Stimulated activated CD8-positive, alpha-beta memory T cell treated with anti-CD3 and anti-CD28 coated beads, Interleukin-4, amount 100 ng/mL, for 48 hours (primary cell): ENCODE results near the gene CIB4.
"Not testable (repeated sequence)": the region's sequence is repeated elsewhere in the genome, so short reads cannot be mapped to it uniquely, and the experiment has no call there.

Source experiments
- DNase-seq: peaks from one replicate; pipeline ENCODE4 v3.0.0-alpha.2; 2020

The CIB4 gene

GRCh38 chr2:26665296-26665695 lies 24.1 kb upstream of the CIB4 start:
- DNase-seq = not testable (repeated sequence)

DNA sequence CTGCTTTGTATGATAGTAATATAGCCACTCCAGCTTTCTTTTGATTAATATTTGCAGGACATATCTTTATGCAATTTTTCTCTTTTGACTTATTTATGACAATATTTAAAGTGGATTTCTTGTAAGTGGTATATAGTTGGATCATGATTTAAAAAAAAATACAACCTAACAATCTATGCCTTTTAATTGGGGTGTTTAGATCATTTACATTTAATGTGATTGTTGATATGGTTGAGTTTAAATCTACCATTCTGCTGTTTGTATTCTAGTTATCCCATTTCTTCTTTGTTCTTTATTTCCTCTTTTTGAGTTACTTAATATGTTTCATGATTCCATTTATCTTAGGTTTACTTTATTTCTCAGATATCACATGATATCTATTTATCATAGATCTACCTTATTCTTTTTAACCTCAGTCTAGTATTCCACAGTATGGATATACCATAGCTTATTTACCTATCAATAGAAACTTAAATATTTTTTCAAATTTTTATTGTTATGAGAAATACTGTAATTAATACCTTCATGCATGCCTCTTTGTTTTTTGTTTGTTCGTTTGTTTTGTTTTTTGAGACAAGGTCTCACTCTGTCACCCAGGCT lies 19.3 kb upstream of the CIB4 start:
- no peak for DNase-seq

- no peak for DNase-seq
Observed at GRCh38 chr2:26658691-26659346, 17.7 kb upstream of the CIB4 start.

GRCh38 chr2:26657265-26657664 lies 16.1 kb upstream of the CIB4 start:
- DNase-seq = no peak

DNA sequence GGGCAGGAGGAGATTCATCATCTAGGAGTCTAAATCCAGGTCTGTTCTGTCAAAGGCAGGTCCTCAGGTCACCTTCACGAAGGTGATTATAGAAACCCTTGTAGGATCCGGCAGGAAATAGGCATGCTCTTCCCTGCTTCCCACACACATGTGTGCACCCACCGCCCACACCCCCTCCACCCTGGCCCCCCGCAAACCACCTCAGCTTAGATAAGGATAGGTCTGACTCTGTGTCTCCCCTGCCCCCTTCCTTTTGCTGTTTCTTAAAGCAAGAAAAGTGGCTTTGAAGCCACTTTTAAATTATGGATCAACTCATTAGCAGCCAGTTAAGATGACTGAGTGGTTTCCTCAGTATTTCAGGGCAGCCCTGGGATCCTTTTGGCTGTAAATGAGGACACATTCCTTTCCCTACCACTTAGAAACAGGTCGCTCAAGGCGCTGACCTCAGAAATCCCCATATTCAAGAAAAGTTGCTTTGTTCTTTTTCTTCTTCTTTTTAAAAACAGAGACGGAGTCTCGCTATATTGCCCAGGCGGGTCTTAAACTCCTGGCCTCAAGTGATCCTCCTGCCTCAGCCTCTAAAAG lies 14.5 kb upstream of the CIB4 start:
- DNase-seq = no peak

- not testable (repeated sequence) for DNase-seq
Observed at GRCh38 chr2:26655120-26655519, 14.0 kb upstream of the CIB4 start.

DNA sequence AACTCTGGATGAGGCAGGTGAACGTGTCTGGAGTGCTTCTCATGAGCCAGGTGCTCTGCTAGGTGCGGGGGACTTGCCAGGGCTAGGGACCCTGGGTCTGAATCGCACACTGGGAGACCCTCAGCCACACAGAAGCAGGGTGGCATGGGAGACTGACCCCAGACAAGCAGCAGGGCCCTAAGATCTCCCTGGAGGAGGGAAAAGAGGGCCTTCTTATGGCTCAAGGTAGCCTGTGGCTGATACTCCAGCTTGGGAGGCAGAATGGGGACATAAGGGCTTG lies 12.8 kb upstream of the CIB4 start:
- DNase-seq = no peak

DNA sequence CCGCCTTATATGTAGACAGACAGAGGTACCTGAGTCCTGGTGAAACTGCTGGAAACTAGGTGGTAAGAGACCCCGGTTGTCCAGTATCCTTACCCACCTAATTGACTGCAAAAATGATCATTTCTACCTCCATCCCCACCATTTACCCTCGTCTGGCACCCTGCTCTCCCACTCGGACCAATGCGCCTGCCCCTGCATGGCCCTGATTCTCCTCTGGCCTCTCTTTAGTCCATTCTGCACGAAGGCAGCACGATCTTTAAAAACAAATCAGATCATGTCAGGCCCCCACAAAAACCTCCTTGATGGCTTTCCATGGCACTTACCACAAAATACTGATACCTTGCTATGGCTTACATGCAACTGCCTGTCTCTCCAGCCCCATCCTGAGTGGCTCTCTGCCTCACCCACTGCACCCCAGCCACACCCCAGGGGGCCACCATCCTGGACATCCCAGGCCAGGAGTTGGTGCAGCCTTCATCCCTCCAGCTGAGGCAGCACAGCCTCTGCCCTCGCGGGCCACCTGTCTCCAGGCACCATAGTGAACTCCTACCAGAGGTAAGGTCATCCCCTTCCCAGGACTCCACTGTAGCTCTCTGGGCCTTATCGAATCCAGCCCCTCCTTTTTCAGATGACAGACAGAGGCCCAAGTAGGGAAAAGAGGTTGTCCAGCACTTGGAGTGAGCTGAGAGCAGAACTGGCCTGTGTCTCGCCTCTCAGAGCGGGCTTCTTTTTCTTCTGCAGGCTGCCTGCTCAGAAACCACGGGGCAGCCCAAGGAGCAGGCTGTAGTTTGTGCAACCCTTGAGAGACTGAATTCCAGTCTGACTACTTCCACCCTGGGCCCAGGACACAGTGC lies 12.3 kb upstream of the CIB4 start:
- no peak for DNase-seq

DNA sequence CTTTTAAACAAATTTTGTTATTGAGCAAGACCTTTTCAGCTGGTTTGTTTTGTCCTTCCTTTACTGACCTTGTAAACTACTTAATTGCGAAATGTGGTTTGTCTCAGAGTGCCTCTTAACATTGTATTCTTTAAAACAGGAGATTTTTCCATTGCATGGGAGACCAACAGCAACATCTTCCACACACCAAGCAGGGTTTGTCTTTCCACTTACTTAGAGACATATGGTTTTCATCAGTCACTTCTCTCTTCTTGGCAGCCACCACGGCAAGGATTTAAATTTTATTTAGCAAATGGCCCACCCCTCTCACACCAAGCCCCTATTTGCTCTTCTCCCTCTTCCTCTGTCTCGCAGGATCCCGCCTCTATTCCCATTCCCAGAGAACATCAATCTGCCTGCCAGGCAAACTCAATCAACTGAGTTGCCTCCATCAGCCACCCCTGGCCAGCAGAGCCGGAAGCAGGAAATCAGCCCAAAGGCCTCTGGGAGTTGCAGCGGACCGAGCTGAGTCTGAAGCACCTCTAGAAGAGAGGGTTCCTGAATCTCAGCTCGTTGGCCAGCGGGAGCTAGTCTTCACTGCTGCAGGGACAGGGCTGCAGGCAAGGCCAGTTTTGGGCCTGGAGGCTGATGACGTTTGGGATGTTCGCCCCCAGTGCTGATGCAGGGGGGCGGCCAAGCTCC lies 11.3 kb upstream of the CIB4 start:
- DNase-seq = no peak

- DNase-seq = peak; percentile 8
Observed at GRCh38 chr2:26651799-26652198, 10.6 kb upstream of the CIB4 start.

- DNase-seq = no peak
Observed at GRCh38 chr2:26651470-26651771, 10.3 kb upstream of the CIB4 start.

DNA sequence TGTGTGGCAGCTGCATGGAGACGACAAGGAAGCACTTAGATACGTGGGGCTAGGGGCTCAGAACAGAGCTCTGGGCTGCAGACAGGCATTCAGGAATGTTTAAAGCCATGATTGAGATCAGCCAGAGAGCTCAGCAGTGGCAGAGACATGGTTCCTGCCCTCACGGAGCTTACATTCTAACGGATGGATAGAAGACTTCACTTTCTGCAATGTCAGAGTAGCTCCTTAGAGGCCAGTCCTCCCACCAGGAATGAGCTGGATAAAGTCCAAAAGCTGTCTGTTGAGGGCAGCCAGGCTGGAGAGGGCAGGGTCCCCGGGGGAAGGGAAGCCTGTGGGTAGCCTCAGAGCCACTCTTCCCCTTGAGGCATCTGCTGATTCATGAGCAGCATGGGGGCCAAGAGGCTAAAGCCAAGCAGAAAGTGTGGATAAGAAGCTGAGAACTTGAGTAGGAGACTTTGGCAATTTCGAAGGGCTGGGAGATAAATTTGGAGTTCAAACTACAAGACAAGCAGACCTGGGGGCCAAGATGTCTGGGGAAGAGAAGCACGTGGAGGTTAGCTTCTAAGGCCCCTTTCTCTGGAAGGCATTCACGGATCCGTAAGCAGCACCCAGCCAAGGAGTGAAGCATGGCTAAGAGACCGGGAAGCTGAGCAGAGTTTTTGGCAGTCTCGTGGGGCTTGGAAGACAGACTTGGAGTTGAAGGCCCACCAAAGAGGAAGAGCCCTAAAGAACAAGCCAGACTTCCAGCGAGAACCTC lies 9.7 kb upstream of the CIB4 start:
- DNase-seq = no peak

- DNase-seq = peak; percentile 12
Observed at GRCh38 chr2:26649992-26650712, 9.0 kb upstream of the CIB4 start.

GRCh38 chr2:26649322-26649721 lies 8.2 kb upstream of the CIB4 start:
- peak; percentile 10 for DNase-seq

DNA sequence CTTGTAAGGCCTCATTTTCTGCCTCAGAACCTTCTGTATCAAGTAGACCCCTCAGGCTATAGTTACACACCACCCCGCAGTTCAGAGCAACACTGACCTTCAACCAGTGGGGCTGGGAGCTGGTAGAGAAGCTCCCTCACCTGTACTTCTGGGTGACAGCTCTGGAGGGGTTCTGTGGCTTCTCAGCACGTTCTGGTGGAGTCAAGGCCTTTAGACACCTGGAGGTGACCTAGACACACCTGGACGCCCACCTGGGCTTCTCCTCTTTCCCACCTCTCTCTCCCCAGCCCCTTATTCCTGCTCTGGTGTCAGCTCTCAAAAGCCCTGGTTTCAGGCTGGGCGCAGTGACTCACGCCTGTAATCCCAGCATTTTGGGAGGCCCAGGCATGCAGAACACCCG lies 7.3 kb upstream of the CIB4 start:
- DNase-seq = peak; percentile 10

DNA sequence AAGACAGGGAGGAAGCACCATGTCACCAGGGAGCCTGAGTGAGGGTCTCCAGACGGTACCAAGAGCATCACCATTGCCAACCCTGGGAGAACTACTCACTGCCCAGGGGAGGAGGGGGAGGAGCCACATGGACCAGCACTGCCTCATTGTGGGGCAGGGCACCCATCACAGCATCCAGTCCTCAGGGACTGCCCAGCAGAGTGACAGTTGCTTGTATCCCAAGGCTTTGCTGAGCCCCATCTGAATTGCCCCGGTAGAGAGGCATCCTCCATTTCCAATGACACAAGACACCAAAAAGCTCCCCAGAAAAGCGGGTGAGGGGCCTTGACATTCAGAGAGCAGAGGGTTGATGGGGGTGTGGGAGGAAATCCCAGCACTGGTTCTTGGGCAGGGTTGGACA lies 6.8 kb upstream of the CIB4 start:
- DNase-seq = peak; percentile 8

- peak; percentile 10 for DNase-seq
Observed at GRCh38 chr2:26646986-26647672, 6.0 kb upstream of the CIB4 start.

DNA sequence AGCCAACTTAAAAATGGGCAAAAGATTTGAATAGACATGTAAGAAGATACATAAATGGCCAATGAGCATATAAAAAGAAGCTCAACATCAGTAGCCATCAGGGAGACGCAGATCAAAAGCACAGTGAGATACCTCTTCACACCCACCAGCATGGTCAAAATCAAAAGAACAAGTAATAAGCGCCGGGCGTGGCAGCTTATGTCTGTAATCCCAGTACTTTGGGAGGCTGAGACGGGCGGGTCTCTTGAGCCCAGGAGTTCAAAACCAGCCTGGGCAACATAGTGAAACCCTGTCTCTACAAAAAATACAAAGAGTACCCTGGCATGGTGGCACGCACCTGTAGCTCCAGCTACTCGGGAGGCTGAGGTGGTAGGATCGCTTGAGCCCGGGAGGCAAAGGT lies 4.6 kb upstream of the CIB4 start:
- no peak for DNase-seq

DNA sequence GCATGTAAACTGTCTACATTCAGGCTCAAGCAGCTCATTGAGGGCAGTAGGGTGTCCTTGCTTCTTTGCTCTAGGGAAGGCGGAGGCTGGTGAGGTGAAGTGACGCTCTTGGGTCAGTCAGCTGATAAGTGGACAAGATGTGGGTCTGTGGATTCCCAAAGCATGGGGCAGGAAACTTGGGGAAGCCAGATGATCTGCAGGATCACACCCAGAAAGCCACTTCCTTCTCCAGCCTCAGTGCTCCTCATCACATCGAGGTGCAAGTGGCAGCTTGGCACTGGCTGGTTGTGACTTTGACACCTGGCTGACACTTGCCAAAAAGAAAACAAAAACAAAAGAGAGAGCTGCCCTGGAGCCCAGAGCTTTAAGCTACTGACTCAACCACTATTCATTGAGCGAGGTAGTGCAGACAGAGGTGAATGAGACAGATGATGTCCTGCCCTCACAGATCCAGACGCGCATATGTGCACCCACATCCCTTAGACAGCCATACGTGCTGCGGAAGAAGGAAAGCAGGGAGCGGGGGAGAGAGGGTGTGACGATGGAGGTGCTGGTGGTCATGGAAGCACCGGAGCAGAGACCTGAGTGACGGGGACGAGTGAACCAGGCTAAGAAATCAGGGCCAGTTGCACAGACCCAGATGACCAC lies 3.1 kb upstream of the CIB4 start:
- DNase-seq = no peak

GRCh38 chr2:26642429-26642828 lies 1.3 kb upstream of the CIB4 start:
- DNase-seq = no peak

DNA sequence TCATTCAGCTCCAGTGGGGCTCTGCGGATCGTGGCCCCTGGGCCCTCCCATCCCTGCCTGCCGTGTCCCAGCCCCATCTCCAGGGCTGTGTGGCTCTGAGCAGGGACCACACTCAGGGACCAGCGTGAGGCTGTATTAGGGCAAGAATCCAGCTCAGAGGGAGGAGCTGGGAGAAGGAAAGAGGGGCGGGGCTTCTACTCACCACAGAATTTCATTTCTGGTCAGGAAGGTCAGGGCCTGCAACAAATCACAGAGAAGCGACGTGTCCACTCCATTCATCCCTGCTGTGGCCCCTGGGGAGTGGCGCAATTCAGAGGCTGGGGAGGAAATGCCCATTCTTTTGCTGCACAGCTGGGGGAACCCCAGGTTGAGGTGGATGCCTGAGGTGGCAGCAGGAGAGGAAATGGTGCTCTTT lies 828 bp downstream of the CIB4 start:
- no peak for DNase-seq
